Measurements from ENCODE around the gene ZBED1. TPM values are rescaled to one million over a fixed set of nuclear protein-coding genes. Genes with fewer than 3 reads are reported as not detected.

The ZBED1 gene
- total and polyA plus RNA-seq, 9 of the 15 experiments (the other 6 are each of a cell fraction or from before 2014, with no cell fraction given), result 0.61 to 27.6 (median 13.9) TPM

GRCh38 chrX:2474280-2474962 is 26.4 kb downstream of the ZBED1 start (continued):
- TF ChIP-seq USF1 (CRISPR knock-in tag; IDR thresholded peaks at IDR 0.05) (peak; percentile 67), RREB1 (CRISPR knock-in tag; IDR thresholded peaks at IDR 0.05) (no peak), CHD4 (IDR thresholded peaks at IDR 0.05; ENCODE audit: insufficient read depth, insufficient replicate concordance, low read depth, low read length, poor library complexity, severe bottlenecking) (peak; percentile 97), EP400 (IDR thresholded peaks at IDR 0.05) (peak; percentile 82), MCM2 (IDR thresholded peaks at IDR 0.05; ENCODE audit: low read depth) (no peak), RB1 (IDR thresholded peaks at IDR 0.05; ENCODE audit: low read depth) (no peak), ID3 (CRISPR knock-in tag; IDR thresholded peaks at IDR 0.05) (no peak), ID3 (tag; IDR thresholded peaks at IDR 0.05) (no peak), ZBTB9 (CRISPR knock-in tag; IDR thresholded peaks at IDR 0.05) (0 out of 2 replicates have a peak, but pooled peaks have one; percentile 28), ELF1 (tag; IDR thresholded peaks at IDR 0.05) (no peak), CTBP1 (IDR thresholded peaks at IDR 0.05; ENCODE audit: borderline replicate concordance) (peak; percentile 24; the same call in 1 of the 2 replicates), MTA1 (IDR thresholded peaks at IDR 0.05; ENCODE audit: borderline replicate concordance) (no peak), MBD1 (CRISPR knock-in tag; IDR thresholded peaks at IDR 0.05) (no peak), ATF7 (IDR thresholded peaks at IDR 0.05) (no peak; the same call in 1 of the 2 replicates), PHF8 (IDR thresholded peaks at IDR 0.05; ENCODE audit: borderline replicate concordance, low read length) (peak; percentile 23; the same call in 1 of the 2 replicates), ZNF766 (CRISPR knock-in tag; conservative IDR thresholded peaks at IDR 0.05) (no peak), CXXC5 (CRISPR knock-in tag; IDR thresholded peaks at IDR 0.05) (peak; percentile 42; the same call in 1 of the 2 replicates), FOXP1 (CRISPR knock-in tag; IDR thresholded peaks at IDR 0.05) (peak; percentile 87; the same call in 1 of the 2 replicates)
